ENCODE data around the gene P3H3.

DNA sequence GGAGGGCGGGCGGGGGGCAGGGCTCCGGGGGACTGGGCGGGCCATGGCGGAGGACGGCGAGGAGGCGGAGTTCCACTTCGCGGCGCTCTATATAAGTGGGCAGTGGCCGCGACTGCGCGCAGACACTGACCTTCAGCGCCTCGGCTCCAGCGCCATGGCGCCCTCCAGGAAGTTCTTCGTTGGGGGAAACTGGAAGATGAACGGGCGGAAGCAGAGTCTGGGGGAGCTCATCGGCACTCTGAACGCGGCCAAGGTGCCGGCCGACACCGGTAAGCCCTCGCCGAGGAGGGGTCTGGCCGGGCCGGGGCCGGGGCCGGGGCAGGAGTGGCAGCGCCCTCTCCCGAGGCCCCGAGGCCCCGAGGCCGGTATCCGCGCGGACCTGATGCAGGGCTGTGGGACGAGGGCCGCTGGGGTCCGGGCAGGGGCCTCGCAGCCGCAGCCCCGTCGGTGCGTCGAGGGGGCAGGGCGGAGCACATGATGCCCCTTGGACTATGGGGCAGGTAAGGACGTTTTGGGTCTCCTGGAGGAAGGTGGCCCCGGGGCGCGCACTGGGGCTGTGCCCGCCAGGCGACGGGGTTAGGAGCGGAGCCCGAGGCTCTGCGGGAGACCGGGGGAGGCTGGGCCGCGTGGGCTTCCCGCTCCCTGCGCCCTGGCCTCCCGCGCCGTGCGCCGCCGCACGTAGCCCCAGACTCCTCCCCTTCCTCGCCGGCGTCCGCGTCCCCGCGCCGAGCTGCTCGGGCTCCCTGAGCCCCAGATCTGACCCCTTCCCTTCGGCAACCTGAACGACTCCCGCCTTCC, 39.4 kb downstream of the P3H3 start, which contains the start of gene TPI1:
- TF ChIP-seq, protein P1, sequence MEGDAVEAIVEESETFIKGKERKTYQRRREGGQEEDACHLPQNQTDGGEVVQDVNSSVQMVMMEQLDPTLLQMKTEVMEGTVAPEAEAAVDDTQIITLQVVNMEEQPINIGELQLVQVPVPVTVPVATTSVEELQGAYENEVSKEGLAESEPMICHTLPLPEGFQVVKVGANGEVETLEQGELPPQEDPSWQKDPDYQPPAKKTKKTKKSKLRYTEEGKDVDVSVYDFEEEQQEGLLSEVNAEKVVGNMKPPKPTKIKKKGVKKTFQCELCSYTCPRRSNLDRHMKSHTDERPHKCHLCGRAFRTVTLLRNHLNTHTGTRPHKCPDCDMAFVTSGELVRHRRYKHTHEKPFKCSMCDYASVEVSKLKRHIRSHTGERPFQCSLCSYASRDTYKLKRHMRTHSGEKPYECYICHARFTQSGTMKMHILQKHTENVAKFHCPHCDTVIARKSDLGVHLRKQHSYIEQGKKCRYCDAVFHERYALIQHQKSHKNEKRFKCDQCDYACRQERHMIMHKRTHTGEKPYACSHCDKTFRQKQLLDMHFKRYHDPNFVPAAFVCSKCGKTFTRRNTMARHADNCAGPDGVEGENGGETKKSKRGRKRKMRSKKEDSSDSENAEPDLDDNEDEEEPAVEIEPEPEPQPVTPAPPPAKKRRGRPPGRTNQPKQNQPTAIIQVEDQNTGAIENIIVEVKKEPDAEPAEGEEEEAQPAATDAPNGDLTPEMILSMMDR (IDR thresholded peaks at IDR 0.05): peak in 2 of 6 experiments; percentile 1 to 11
- peak in 2 of 4 donors; percentile 97 for TF ChIP-seq POLR2A (IDR thresholded peaks at IDR 0.05)

Measured in esophagus squamous epithelium (tissue), 4 donors.